HepG2 (cell line): ENCODE data around the gene ARHGAP12. TPM values are rescaled to one million over a fixed set of nuclear protein-coding genes. Genes with fewer than 3 reads are reported as not detected.

Source experiments
- ATAC-seq: fragments of 200-7000 bp; cut with Tn5 transposase; 3 replicates; pipeline ENCODE4 v1.9.1; 2020; ENCODE audit warnings: mild to moderate bottlenecking, moderate library complexity
- BruUV-seq: library from RNA; stranded (reverse); fragments of 400-500 nt; replicated peaks from 2 replicates; lab custom pipeline; 2021; lab: Mats Ljungman, UMichigan
- CTCF ChIA-PET: fragments of 300-600 bp; formaldehyde crosslinking; extraction: SDS; loops from one replicate; lab custom pipeline; 2021; ENCODE audit warnings: low total read pairs, inconsistent platforms, low intra/inter-chr PET ratio; lab: Yijun Ruan, JAX
- POLR2A ChIA-PET: fragments of 350-600 bp; sonication (Branson Sonifier 250); formaldehyde crosslinking; loops from one replicate; lab custom pipeline; 2020; ENCODE audit warnings: antibody characterized with exemption, inconsistent platforms; lab: Yijun Ruan, JAX
- DNase-seq: peaks from one replicate; pipeline ENCODE4 v3.0.0-alpha.2; 2015; ENCODE audit warnings: low spot score
- FAIRE-seq: peaks from 3 replicates; lab custom pipeline; 2011; peaks lifted over from hg19 to GRCh38; lab: Jason Lieb, UNC
- H2AFZ ChIP-seq: one replicate; pipeline ENCODE4 v1.6.1; 2011; ENCODE audit warnings: low read length, inconsistent platforms
- H3K27ac ChIP-seq: fragments of 300-600 bp; 3 replicates; pipeline ENCODE4 v1.8.0; 2011; ENCODE audit warnings: mixed run types, mild to moderate bottlenecking, mixed read lengths, low read length, inconsistent platforms; ENCODE audit not compliant: insufficient read depth; ENCODE audit errors: extremely low read length
- H3K27me3 ChIP-seq, 2 experiments: fragments of 200-600 bp in 1 of 2; 2 replicates in 1 of 2; 3 replicates in 1 of 2; pipeline versions ENCODE4 v1.6.0 to v1.8.0; 2011; ENCODE audit warnings: low read length in 2 of 2, mild to moderate bottlenecking in 2 of 2, moderate library complexity in 2 of 2, inconsistent platforms in 1 of 2; ENCODE audit not compliant: insufficient read depth in 2 of 2, control insufficient read depth in 1 of 2
- H3K36me3 ChIP-seq, 2 experiments: fragments of 200-600 bp in 1 of 2; replicated peaks in 1 of 2; 2 replicates in 1 of 2; 3 replicates in 1 of 2; pipeline versions ENCODE4 v1.5.1 to v1.8.0; 2011; ENCODE audit warnings: low read length in 2 of 2, inconsistent platforms in 1 of 2; ENCODE audit not compliant: insufficient read depth in 2 of 2, control insufficient read depth in 1 of 2
- H3K4me1 ChIP-seq: 2 replicates; pipeline ENCODE4 v1.5.1; 2012; ENCODE audit warnings: low read length, inconsistent platforms; ENCODE audit not compliant: insufficient read depth
- H3K4me2 ChIP-seq: 2 replicates; pipeline ENCODE4 v1.6.0; 2011; ENCODE audit warnings: low read depth, low read length, inconsistent platforms
- H3K4me3 ChIP-seq, 3 experiments: fragments of 200-600 bp in 1 of 3; sonication (generic), shearing (Covaris generic) in 1 of 3; replicated peaks in 1 of 3; 2 replicates each; pipeline ENCODE4 v1.5.1; 2011 to 2016; ENCODE audit warnings: low read length in 3 of 3, inconsistent platforms in 2 of 3, low read depth in 2 of 3, mild to moderate bottlenecking in 2 of 3, control low read depth in 1 of 3, mixed read lengths in 1 of 3; ENCODE audit not compliant: insufficient read depth in 1 of 3
- H3K79me2 ChIP-seq: one replicate; pipeline ENCODE4 v1.6.1; 2011; ENCODE audit warnings: low read length, inconsistent platforms; ENCODE audit not compliant: insufficient read depth
- H3K9ac ChIP-seq: 2 replicates; pipeline ENCODE4 v1.6.0; 2011; ENCODE audit warnings: mild to moderate bottlenecking, low read depth, low read length, inconsistent platforms; ENCODE audit not compliant: insufficient read depth
- H3K9me3 ChIP-seq: 2 replicates; pipeline ENCODE4 v1.5.1; 2012; ENCODE audit warnings: mild to moderate bottlenecking, low read length
- H4K20me1 ChIP-seq: 2 replicates; pipeline ENCODE4 v1.6.0; 2011; ENCODE audit warnings: inconsistent platforms, mild to moderate bottlenecking, low read length, moderate library complexity; ENCODE audit not compliant: insufficient read depth
- ARID2 ChIP-seq: sonication (generic); formaldehyde crosslinking; IDR thresholded peaks from 2 replicates; pipeline ENCODE4 v1.8.1; 2022; ENCODE audit warnings: mild to moderate bottlenecking, missing genetic modification reagents, borderline replicate concordance
- CSRNP1 ChIP-seq: sonication (generic); formaldehyde crosslinking; IDR thresholded peaks from 2 replicates; pipeline ENCODE4 v1.8.1; 2023; ENCODE audit warnings: mild to moderate bottlenecking, missing genetic modification reagents
- IRF1 ChIP-seq: sonication (generic); formaldehyde crosslinking; IDR thresholded peaks from 2 replicates; pipeline ENCODE4 v1.4.0; 2020; ENCODE audit warnings: low read depth, mild to moderate bottlenecking, missing genetic modification reagents
- MTF1 ChIP-seq: sonication (generic); formaldehyde crosslinking; IDR thresholded peaks from 2 replicates; pipeline ENCODE4 v1.5.0; 2020; ENCODE audit warnings: missing genetic modification reagents
- SALL2 ChIP-seq: sonication (generic); formaldehyde crosslinking; IDR thresholded peaks from 2 replicates; pipeline ENCODE4 v1.8.1; 2023; ENCODE audit warnings: mild to moderate bottlenecking, missing genetic modification reagents, inconsistent platforms
- SOX5 ChIP-seq: IDR thresholded peaks from 2 replicates; pipeline ENCODE4 v1.6.1; 2016; ENCODE audit warnings: borderline replicate concordance
- TBX3 ChIP-seq: fragments of 450-650 bp; IDR thresholded peaks from 2 replicates; pipeline ENCODE4 v1.6.1; 2017; ENCODE audit warnings: antibody characterized with exemption, mild to moderate bottlenecking, inconsistent platforms, borderline replicate concordance
- YEATS2 ChIP-seq: sonication (generic); formaldehyde crosslinking; IDR thresholded peaks from 2 replicates; pipeline ENCODE4 v1.4.0; 2020; ENCODE audit warnings: missing genetic modification reagents, borderline replicate concordance
- ZBTB10 ChIP-seq: sonication (generic); formaldehyde crosslinking; IDR thresholded peaks from 2 replicates; pipeline ENCODE4 v1.4.0; 2020; ENCODE audit warnings: missing genetic modification reagents, borderline replicate concordance
- ZNF225 ChIP-seq: sonication (generic); formaldehyde crosslinking; IDR thresholded peaks from 2 replicates; pipeline ENCODE4 v1.4.0; 2020; ENCODE audit warnings: mild to moderate bottlenecking, missing genetic modification reagents
- ZNF331 ChIP-seq: sonication (generic); formaldehyde crosslinking; IDR thresholded peaks from 2 replicates; pipeline ENCODE4 v1.4.0; 2020; ENCODE audit warnings: missing genetic modification reagents
- WGBS: methylation state at CpG from one replicate; pipeline ENCODE4 v1.1.6; 2017; ENCODE audit warnings: low lambda C conversion rate; 5-methylcytosine and 5-hydroxymethylcytosine counted together
- in situ Hi-C: cut with HindIII; loops from 2 replicates; pipeline ENCODE4 v1.10.0; 2017; ENCODE audit warnings: low pct_unique_long_range_greater_than_20kb; ENCODE audit not compliant: extremely low pct_ligation_motif_present
- intact Hi-C: fragments of 100-400 bp; cut with micrococcal nuclease; formaldehyde crosslinking; loops from one replicate; pipeline ENCODE4 v1.10.0; 2022; ENCODE audit not compliant: unreplicated experiment
- polyA plus RNA-seq, 8 experiments: library from polyadenylated mRNA; depleted of rRNA in 3 of 8; stranded (reverse) in 7 of 8; unstranded in 1 of 8; fragments of >200 nt; fragmentation: Illumina TruSeq in 4 of 8; extraction: Trizol in 4 of 8; gene quantifications; 2 replicates each; pipeline versions ENCODE4 v1.2.1 to v1.2.3, GENCODE V29; 2011 to 2016; ENCODE audit warnings: low read depth in 4 of 8, missing spikeins in 1 of 8, mixed read lengths in 1 of 8; ENCODE audit not compliant: insufficient read depth in 1 of 8
- total RNA-seq, 5 experiments: library from RNA; depleted of rRNA; stranded (reverse); fragments of >200 nt; fragmentation: Illumina TruSeq; extraction: Trizol; gene quantifications; 2 replicates each; pipeline ENCODE4 v1.2.3, GENCODE V29; 2016; ENCODE audit warnings: low read depth in 1 of 5
- TF ChIP-seq, protein P1 (sequence below): sonication (generic); formaldehyde crosslinking; IDR thresholded peaks from 2 replicates; pipeline ENCODE4 v1.4.0; 2020; ENCODE audit warnings: missing genetic modification reagents, mild to moderate bottlenecking, borderline replicate concordance
- TF ChIP-seq, protein P2 (sequence below): sonication (generic); formaldehyde crosslinking; IDR thresholded peaks from 2 replicates; pipeline ENCODE4 v1.5.1; 2020; ENCODE audit warnings: mild to moderate bottlenecking, missing genetic modification reagents, moderate library complexity

ARHGAP12 gene
- total and polyA plus RNA-seq, 2 of the 13 experiments (the other 11 are each of a cell fraction or from before 2014, with no cell fraction given), result 25.0 to 54.6 TPM

DNA sequence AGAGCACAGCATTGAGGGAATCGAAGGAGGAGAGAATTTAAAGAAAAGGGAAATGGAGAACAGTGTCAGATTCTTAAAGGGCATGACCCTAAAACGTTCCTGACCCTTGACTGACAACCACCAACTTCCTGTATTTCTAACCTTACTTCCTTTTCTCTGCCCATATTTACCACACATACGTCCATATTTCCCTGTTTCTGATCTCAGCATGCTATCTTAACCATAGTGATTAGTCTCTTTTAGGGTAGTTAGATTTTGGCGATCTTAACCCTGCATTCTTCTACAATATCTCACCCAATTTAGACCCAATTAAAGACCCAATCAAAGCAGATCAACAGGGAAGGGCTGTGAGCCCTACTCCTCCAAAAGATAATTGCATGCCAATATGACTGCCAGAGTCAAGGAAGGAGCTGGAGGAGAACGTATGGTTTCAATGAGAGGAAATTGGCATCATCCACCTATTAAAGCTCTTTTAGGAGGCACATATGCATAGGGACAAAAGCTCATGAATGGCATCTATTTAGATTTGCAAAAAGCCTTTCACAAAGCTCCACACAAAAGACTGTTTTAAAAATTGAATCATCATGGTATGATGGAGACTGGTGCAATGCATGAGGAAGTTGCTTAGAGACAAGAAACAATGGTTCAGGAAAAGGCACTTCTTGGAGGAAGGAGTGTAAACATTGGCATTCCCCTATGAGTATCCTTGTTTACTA, 49.0 kb upstream of the ARHGAP12 start:
- FAIRE-seq, result no peak
- Histone ChIP-seq H3K27me3 (no peaks in the 10 kb centered on the region; a peak in 1 of 5 replicates), H2AFZ (no peak overlapping the region), H3K27ac (no peak overlapping the region), H3K4me1 (peaks cover 17% of the 10 kb centered on the region), H3K9me3 (no peaks in the 10 kb centered on the region), H3K36me3 (no peaks in the 10 kb centered on the region), H3K9ac (no peak overlapping the region), H3K4me3 (no peak overlapping the region), H4K20me1 (no peaks in the 10 kb centered on the region), H3K4me2 (no peak overlapping the region), H3K79me2 (no peaks in the 10 kb centered on the region)
- ATAC-seq, result no peak
- in situ Hi-C loops (no loop called here), intact Hi-C loops (no loop called here)
- WGBS, result 91% methylated on average over 5 of the region's 5 CpGs
- no TSS peak for BruUV-seq
- ChIA-PET CTCF (no interaction called here), POLR2A (no interaction called here)
- no peak for DNase-seq
- TF ChIP-seq TBX3 (no peak), MTF1 (no peak), IRF1 (CRISPR knock-in tag) (no peak), SALL2 (CRISPR knock-in tag) (no peak), YEATS2 (no peak), ARID2 (CRISPR knock-in tag) (no peak), ZBTB10 (CRISPR knock-in tag) (no peak), CSRNP1 (no peak), ZNF225 (CRISPR knock-in tag) (no peak), SOX5 (CRISPR knock-in tag) (no peak), ZNF331 (no peak)
- TF ChIP-seq, protein P1, sequence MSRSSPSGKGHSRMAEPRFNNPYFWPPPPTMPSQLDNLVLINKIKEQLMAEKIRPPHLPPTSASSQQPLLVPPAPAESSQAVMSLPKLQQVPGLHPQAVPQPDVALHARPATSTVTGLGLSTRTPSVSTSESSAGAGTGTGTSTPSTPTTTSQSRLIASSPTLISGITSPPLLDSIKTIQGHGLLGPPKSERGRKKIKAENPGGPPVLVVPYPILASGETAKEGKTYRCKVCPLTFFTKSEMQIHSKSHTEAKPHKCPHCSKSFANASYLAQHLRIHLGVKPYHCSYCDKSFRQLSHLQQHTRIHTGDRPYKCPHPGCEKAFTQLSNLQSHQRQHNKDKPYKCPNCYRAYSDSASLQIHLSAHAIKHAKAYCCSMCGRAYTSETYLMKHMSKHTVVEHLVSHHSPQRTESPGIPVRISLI (CRISPR knock-in tag), result no peak
- TF ChIP-seq, protein P2, sequence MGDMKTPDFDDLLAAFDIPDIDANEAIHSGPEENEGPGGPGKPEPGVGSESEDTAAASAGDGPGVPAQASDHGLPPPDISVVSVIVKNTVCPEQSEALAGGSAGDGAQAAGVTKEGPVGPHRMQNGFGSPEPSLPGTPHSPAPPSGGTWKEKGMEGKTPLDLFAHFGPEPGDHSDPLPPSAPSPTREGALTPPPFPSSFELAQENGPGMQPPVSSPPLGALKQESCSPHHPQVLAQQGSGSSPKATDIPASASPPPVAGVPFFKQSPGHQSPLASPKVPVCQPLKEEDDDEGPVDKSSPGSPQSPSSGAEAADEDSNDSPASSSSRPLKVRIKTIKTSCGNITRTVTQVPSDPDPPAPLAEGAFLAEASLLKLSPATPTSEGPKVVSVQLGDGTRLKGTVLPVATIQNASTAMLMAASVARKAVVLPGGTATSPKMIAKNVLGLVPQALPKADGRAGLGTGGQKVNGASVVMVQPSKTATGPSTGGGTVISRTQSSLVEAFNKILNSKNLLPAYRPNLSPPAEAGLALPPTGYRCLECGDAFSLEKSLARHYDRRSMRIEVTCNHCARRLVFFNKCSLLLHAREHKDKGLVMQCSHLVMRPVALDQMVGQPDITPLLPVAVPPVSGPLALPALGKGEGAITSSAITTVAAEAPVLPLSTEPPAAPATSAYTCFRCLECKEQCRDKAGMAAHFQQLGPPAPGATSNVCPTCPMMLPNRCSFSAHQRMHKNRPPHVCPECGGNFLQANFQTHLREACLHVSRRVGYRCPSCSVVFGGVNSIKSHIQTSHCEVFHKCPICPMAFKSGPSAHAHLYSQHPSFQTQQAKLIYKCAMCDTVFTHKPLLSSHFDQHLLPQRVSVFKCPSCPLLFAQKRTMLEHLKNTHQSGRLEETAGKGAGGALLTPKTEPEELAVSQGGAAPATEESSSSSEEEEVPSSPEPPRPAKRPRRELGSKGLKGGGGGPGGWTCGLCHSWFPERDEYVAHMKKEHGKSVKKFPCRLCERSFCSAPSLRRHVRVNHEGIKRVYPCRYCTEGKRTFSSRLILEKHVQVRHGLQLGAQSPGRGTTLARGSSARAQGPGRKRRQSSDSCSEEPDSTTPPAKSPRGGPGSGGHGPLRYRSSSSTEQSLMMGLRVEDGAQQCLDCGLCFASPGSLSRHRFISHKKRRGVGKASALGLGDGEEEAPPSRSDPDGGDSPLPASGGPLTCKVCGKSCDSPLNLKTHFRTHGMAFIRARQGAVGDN, result no peak
